ENCODE results near the gene ABCC4. TPM values are rescaled to one million over a fixed set of nuclear protein-coding genes. Genes with fewer than 3 reads are reported as not detected.

Gene ABCC4
- total RNA-seq, 1 donor from 2014 or later = 11.7 TPM

GRCh38 chr13:95123726-95124125, 177.5 kb downstream of the ABCC4 start:
- Mint-ChIP-seq H3K27ac (no peak overlapping the region), H3K36me3 (ENCODE audit: low read depth) (no peaks in the 10 kb centered on the region), H3K4me1 (no peaks in the 10 kb centered on the region), H3K9me3 (no peaks in the 10 kb centered on the region), H3K27me3 (no peaks in the 10 kb centered on the region), H3K4me3 (no peak overlapping the region)
- no peak for ATAC-seq (ENCODE audit: low read depth)
- DNase-seq = no peak
- TF ChIP-seq CTCF (IDR thresholded peaks at IDR 0.05) = no peak
- POLR2A ChIA-PET = no interaction called here
- CTCF ChIA-PET = no interaction called here
- intact Hi-C loops (cut with micrococcal nuclease) = no loop called here

GRCh38 chr13:95122063-95122462, 179.2 kb downstream of the ABCC4 start:
- Mint-ChIP-seq H3K9me3 (no peaks in the 10 kb centered on the region), H3K4me3 (no peak overlapping the region), H3K27me3 (no peaks in the 10 kb centered on the region), H3K27ac (no peak overlapping the region), H3K36me3 (ENCODE audit: low read depth) (no peaks in the 10 kb centered on the region), H3K4me1 (no peaks in the 10 kb centered on the region)
- ChIA-PET CTCF (no interaction called here), POLR2A (no interaction called here)
- no peak for ATAC-seq (ENCODE audit: low read depth)
- intact Hi-C loops (cut with micrococcal nuclease) = no loop called here
- DNase-seq = no peak
- TF ChIP-seq CTCF (IDR thresholded peaks at IDR 0.05) = no peak

GRCh38 chr13:95121516-95121915, 179.7 kb downstream of the ABCC4 start:
- no peak for TF ChIP-seq CTCF (IDR thresholded peaks at IDR 0.05)
- ChIA-PET POLR2A (no interaction called here), CTCF (no interaction called here)
- no peak overlapping the region for H3K4me3 Mint-ChIP-seq
- H3K9me3 Mint-ChIP-seq = no peaks in the 10 kb centered on the region
- H3K36me3 Mint-ChIP-seq (ENCODE audit: low read depth) = no peaks in the 10 kb centered on the region
- intact Hi-C loops (cut with micrococcal nuclease) = no loop called here
- DNase-seq (no peak), ATAC-seq (ENCODE audit: low read depth) (no peak)
- no peak overlapping the region for H3K27ac Mint-ChIP-seq
- H3K4me1 Mint-ChIP-seq = no peaks in the 10 kb centered on the region
- H3K27me3 Mint-ChIP-seq = no peaks in the 10 kb centered on the region

GRCh38 chr13:95120650-95121049, 180.6 kb downstream of the ABCC4 start:
- no peak for ATAC-seq (ENCODE audit: low read depth)
- Mint-ChIP-seq H3K27ac (no peak overlapping the region), H3K4me3 (no peak overlapping the region), H3K27me3 (no peaks in the 10 kb centered on the region), H3K9me3 (no peaks in the 10 kb centered on the region), H3K36me3 (ENCODE audit: low read depth) (peaks cover 2% of the 10 kb centered on the region), H3K4me1 (no peaks in the 10 kb centered on the region)
- intact Hi-C loops (cut with micrococcal nuclease) = no loop called here
- no peak for DNase-seq
- TF ChIP-seq CTCF (IDR thresholded peaks at IDR 0.05) = no peak
- ChIA-PET POLR2A (no interaction called here), CTCF (no interaction called here)

- TF ChIP-seq CTCF (IDR thresholded peaks at IDR 0.05) = no peak
- no peak overlapping the region for H3K27ac Mint-ChIP-seq
- no peaks in the 10 kb centered on the region for H3K27me3 Mint-ChIP-seq
- H3K4me3 Mint-ChIP-seq = no peak overlapping the region
- ATAC-seq (ENCODE audit: low read depth) = no peak
- CTCF ChIA-PET = no interaction called here
- intact Hi-C loops (cut with micrococcal nuclease) = no loop called here
- POLR2A ChIA-PET = no interaction called here
- no peaks in the 10 kb centered on the region for H3K9me3 Mint-ChIP-seq
- no peak for DNase-seq
- peaks cover 7% of the 10 kb centered on the region for H3K36me3 Mint-ChIP-seq (ENCODE audit: low read depth)
- no peaks in the 10 kb centered on the region for H3K4me1 Mint-ChIP-seq
Measured at GRCh38 chr13:95118541-95119324, 182.5 kb downstream of the ABCC4 start.
